Measurements from ENCODE around the gene ANKRD62.

GRCh38 chr18:12086249-12086648, 7.4 kb upstream of the ANKRD62 start:
- no peak for TF ChIP-seq CTCF (IDR thresholded peaks at IDR 0.05)
- no peak for TF ChIP-seq ZFX (IDR thresholded peaks at IDR 0.05; ENCODE audit: borderline replicate concordance)

All from 22Rv1 (cell line).